ENCODE results near the gene CLTB.

Gene CLTB

GRCh38 chr5:176400382-176401156, 15.8 kb downstream of the CLTB start:
- Mint-ChIP-seq H3K27me3 (no peaks in the 10 kb centered on the region), H3K36me3 (ENCODE audit: low read depth) (peaks cover 7% of the 10 kb centered on the region), H3K4me3 (no peak overlapping the region), H3K27ac (no peak overlapping the region), H3K9me3 (no peaks in the 10 kb centered on the region), H3K4me1 (no peaks in the 10 kb centered on the region)
- ATAC-seq = no peak
- no peak for DNase-seq

- Mint-ChIP-seq H3K36me3 (ENCODE audit: low read depth) (peaks cover 5% of the 10 kb centered on the region), H3K4me3 (no peak overlapping the region)
These were observed 18.5 kb downstream of the CLTB start for GRCh38 chr5:176397736-176398420.

GRCh38 chr5:176396330-176396729, 20.0 kb downstream of the CLTB start:
- no peak for DNase-seq
- no peak for ATAC-seq
- Mint-ChIP-seq H3K4me3 (no peak overlapping the region), H3K9me3 (no peaks in the 10 kb centered on the region), H3K27me3 (no peaks in the 10 kb centered on the region), H3K4me1 (no peaks in the 10 kb centered on the region), H3K36me3 (ENCODE audit: low read depth) (peaks cover 4% of the 10 kb centered on the region), H3K27ac (no peak overlapping the region)

More at GRCh38 chr5:176397736-176398420, 18.5 kb downstream of the CLTB start:
- Mint-ChIP-seq H3K27me3 (no peaks in the 10 kb centered on the region), H3K4me1 (no peaks in the 10 kb centered on the region), H3K27ac (peak overlapping the region; percentile 31), H3K9me3 (no peaks in the 10 kb centered on the region)
- DNase-seq (no peak), ATAC-seq (no peak)

- DNase-seq = no peak
- Mint-ChIP-seq H3K4me1 (peaks cover 2% of the 10 kb centered on the region), H3K4me3 (no peak overlapping the region), H3K36me3 (ENCODE audit: low read depth) (peaks cover 13% of the 10 kb centered on the region), H3K9me3 (no peaks in the 10 kb centered on the region), H3K27me3 (no peaks in the 10 kb centered on the region), H3K27ac (no peak overlapping the region)
- no peak for ATAC-seq
These were observed 21.3 kb downstream of the CLTB start for GRCh38 chr5:176394881-176395675.

GRCh38 chr5:176394096-176394495, 22.2 kb downstream of the CLTB start:
- Mint-ChIP-seq H3K27ac (no peak overlapping the region), H3K4me1 (peaks cover 9% of the 10 kb centered on the region), H3K9me3 (no peaks in the 10 kb centered on the region), H3K36me3 (ENCODE audit: low read depth) (peaks cover 16% of the 10 kb centered on the region), H3K4me3 (no peak overlapping the region), H3K27me3 (no peaks in the 10 kb centered on the region)
- ATAC-seq (no peak), DNase-seq (no peak)

GRCh38 chr5:176392526-176392925, 23.8 kb downstream of the CLTB start:
- no peaks in the 10 kb centered on the region for H3K27me3 Mint-ChIP-seq
- DNase-seq = no peak
- H3K36me3 Mint-ChIP-seq (ENCODE audit: low read depth) = peaks cover 24% of the 10 kb centered on the region
- H3K4me1 Mint-ChIP-seq = peaks cover 13% of the 10 kb centered on the region
- H3K9me3 Mint-ChIP-seq = no peaks in the 10 kb centered on the region
- no peak overlapping the region for H3K27ac Mint-ChIP-seq
- no peak overlapping the region for H3K4me3 Mint-ChIP-seq
- no peak for ATAC-seq

GRCh38 chr5:176391999-176392398, 24.3 kb downstream of the CLTB start:
- Mint-ChIP-seq H3K27me3 (no peaks in the 10 kb centered on the region), H3K4me1 (peaks cover 18% of the 10 kb centered on the region), H3K27ac (no peak overlapping the region), H3K4me3 (no peak overlapping the region), H3K9me3 (no peaks in the 10 kb centered on the region), H3K36me3 (ENCODE audit: low read depth) (peaks cover 30% of the 10 kb centered on the region)
- no peak for DNase-seq
- ATAC-seq = no peak

- H3K36me3 Mint-ChIP-seq (ENCODE audit: low read depth) = peaks cover 35% of the 10 kb centered on the region
- H3K27me3 Mint-ChIP-seq = no peaks in the 10 kb centered on the region
- no peak for ATAC-seq
- no peak overlapping the region for H3K27ac Mint-ChIP-seq
- peak overlapping the region; percentile 96 for H3K4me3 Mint-ChIP-seq
- H3K4me1 Mint-ChIP-seq = peaks cover 23% of the 10 kb centered on the region
- H3K9me3 Mint-ChIP-seq = no peaks in the 10 kb centered on the region
- DNase-seq = no peak
These were observed 24.9 kb downstream of the CLTB start for GRCh38 chr5:176391479-176391878.

- DNase-seq (no peak), ATAC-seq (peak; percentile 37)
- H3K27me3 Mint-ChIP-seq = no peaks in the 10 kb centered on the region
- H3K36me3 Mint-ChIP-seq (ENCODE audit: low read depth) = peaks cover 51% of the 10 kb centered on the region
- peak overlapping the region; percentile 99 for H3K27ac Mint-ChIP-seq
- no peaks in the 10 kb centered on the region for H3K9me3 Mint-ChIP-seq
- peak overlapping the region; percentile 96 for H3K4me3 Mint-ChIP-seq
- peaks cover 39% of the 10 kb centered on the region for H3K4me1 Mint-ChIP-seq
These were observed 26.9 kb downstream of the CLTB start for GRCh38 chr5:176389135-176390123.

GRCh38 chr5:176388444-176389134, 27.8 kb downstream of the CLTB start, which contains the start of the genes HIGD2A and NOP16:
Gene HIGD2A (plus strand): TSS chr5:176388751. CDS start chr5:176388820, 69 bp downstream.
Gene NOP16 (minus strand): TSS chr5:176388598. CDS start chr5:176388539, 59 bp downstream.
- Mint-ChIP-seq H3K27me3 (no peaks in the 10 kb centered on the region), H3K4me1 (peaks cover 39% of the 10 kb centered on the region), H3K9me3 (no peaks in the 10 kb centered on the region), H3K36me3 (ENCODE audit: low read depth) (peaks cover 58% of the 10 kb centered on the region), H3K4me3 (peak within 1 kb of the TSS; percentile 96), H3K27ac (peak within 1 kb of the TSS; percentile 99)
- DNase-seq (peak; percentile 99), ATAC-seq (peak; percentile 96)

GRCh38 chr5:176388003-176388443, 28.3 kb downstream of the CLTB start:
- H3K27me3 Mint-ChIP-seq = no peaks in the 10 kb centered on the region
- peak overlapping the region; percentile 96 for H3K4me3 Mint-ChIP-seq
- ATAC-seq (no peak), DNase-seq (no peak)
- H3K36me3 Mint-ChIP-seq (ENCODE audit: low read depth) = peaks cover 59% of the 10 kb centered on the region
- no peaks in the 10 kb centered on the region for H3K9me3 Mint-ChIP-seq
- H3K27ac Mint-ChIP-seq = peak overlapping the region; percentile 99
- H3K4me1 Mint-ChIP-seq = peaks cover 39% of the 10 kb centered on the region

- Mint-ChIP-seq H3K36me3 (ENCODE audit: low read depth) (peaks cover 63% of the 10 kb centered on the region), H3K4me3 (peak overlapping the region; percentile 96), H3K4me1 (peaks cover 39% of the 10 kb centered on the region), H3K27ac (peak overlapping the region; percentile 99), H3K9me3 (no peaks in the 10 kb centered on the region), H3K27me3 (no peaks in the 10 kb centered on the region)
- ATAC-seq (no peak), DNase-seq (no peak)
These were observed 28.9 kb downstream of the CLTB start for GRCh38 chr5:176387384-176387925.

- no peaks in the 10 kb centered on the region for H3K9me3 Mint-ChIP-seq
- peaks cover 39% of the 10 kb centered on the region for H3K4me1 Mint-ChIP-seq
- H3K4me3 Mint-ChIP-seq = peak overlapping the region; percentile 96
- peaks cover 67% of the 10 kb centered on the region for H3K36me3 Mint-ChIP-seq (ENCODE audit: low read depth)
- ATAC-seq (no peak), DNase-seq (no peak)
- peak overlapping the region; percentile 99 for H3K27ac Mint-ChIP-seq
- H3K27me3 Mint-ChIP-seq = no peaks in the 10 kb centered on the region
These were observed 29.8 kb downstream of the CLTB start for GRCh38 chr5:176386491-176386890.
